ENCODE data around the gene RGPD8. TPM values are rescaled to one million over a fixed set of nuclear protein-coding genes. Genes with fewer than 3 reads are reported as not detected.
"Not testable (repeated sequence)": the region's sequence is repeated elsewhere in the genome, so short reads cannot be mapped to it uniquely, and the experiment has no call there.

The RGPD8 gene
- polyA plus RNA-seq, 1 of the 3 experiments (the other 2 are of a cell fraction): 0.76 TPM

DNA sequence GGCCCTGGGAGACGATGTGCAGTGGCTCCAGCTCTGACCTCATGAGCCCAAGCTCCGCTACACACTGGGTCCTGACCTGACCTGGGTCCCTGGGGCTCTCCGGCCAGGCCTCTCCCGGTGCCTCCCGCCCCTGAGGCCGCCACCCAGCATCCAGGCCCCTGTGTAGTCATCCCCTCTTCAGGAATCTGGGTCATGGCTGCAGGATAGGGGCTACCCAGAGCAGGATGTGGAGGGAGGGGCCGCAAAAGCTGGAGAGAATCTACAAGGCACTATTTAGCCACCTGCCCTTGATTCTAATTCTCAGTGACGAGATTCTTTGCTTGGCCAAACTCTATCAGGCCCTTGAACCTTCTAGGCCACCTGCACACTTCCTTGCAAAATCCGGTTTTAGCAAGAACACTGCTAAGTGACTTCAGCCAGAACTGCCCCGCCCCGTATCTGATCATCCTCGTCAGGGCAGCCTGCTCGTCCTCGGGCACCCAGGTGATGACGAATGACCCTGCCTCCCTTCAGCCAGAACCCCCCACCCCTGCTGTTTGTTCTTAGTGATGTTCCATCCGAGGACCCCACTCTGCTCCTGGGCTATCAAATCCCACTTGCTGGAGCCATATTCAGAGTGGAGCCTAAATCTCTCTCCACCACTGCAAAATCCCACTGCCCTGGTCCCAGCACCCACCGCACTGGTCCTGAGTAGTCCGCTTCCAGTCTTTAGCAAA is 2.4 kb upstream of the RGPD8 start:
- H3K79me2 ChIP-seq (ENCODE audit: insufficient read depth); H3K27ac ChIP-seq (ENCODE audit: low read depth in 2 of 2, low read length in 1 of 2); H2AFZ ChIP-seq (ENCODE audit: low read depth); H3K27me3 ChIP-seq (ENCODE audit: insufficient read depth); CTCF ChIA-PET; H3K4me1 ChIP-seq (ENCODE audit: control insufficient read depth in 1 of 2, insufficient read depth in 2 of 2, low read depth in 1 of 2, low read length in 1 of 2); H3K9ac ChIP-seq; H3K9me3 ChIP-seq; H3F3A ChIP-seq (replicated peaks; ENCODE audit: insufficient read depth); H3K4me3 ChIP-seq (ENCODE audit: low read depth in 2 of 2, low read length in 1 of 2); POLR2A ChIA-PET; H3K36me3 ChIP-seq (replicated peaks in 1 of 2; ENCODE audit: control insufficient read depth in 1 of 2, insufficient read depth in 2 of 2, low read length in 1 of 2); H3K4me2 ChIP-seq; H4K20me1 ChIP-seq (ENCODE audit: insufficient read depth); H3K9me2 ChIP-seq; DNase-seq: not testable (repeated sequence)
- 86% methylated on average over 12 of the region's 18 CpGs for WGBS (ENCODE audit: low lambda C conversion rate)

DNA sequence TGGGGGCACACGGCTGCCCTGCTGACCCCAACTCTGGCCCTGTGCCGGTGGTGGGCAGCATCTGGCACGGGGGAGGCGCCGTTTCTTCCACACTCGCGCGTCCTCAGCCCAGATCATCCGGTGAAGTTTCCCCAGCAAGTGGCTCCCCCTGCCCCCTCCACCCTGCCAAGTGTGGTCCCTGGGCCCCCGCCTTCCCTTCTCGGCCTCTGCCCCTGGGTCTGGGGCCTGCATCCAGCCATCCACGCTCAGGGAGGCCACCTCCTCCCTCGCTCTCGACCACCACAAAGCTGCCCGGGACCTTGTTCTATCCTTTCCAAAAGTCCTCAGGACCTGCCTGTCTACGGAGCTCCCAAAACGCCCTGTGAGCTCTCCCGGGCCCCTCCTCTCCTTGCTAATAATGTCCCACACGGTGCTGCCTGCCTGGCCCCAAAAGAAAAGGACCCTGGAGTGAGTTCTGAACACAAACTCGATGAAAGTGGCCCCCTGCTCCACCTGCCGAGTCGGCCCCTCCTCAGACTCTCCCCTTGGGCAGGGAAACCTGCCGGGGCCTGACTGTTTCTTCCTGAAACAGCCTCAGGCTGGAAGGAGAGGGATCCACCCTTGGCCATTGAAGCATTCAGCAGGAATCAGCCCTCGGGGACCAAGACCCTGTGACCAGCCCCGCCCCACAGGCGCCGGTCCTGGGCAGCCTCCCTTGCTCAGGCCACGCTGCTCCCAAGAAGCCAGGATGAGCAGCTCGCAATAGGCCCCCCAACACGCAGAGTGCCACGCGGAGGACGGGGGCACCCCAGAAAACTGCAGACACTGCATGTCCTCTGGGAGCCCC is 1.7 kb upstream of the RGPD8 start:
- H3K4me2 ChIP-seq; H3K27me3 ChIP-seq (ENCODE audit: insufficient read depth); POLR2A ChIA-PET; H3K4me1 ChIP-seq (ENCODE audit: control insufficient read depth in 1 of 2, insufficient read depth in 2 of 2, low read depth in 1 of 2, low read length in 1 of 2); H3K4me3 ChIP-seq (ENCODE audit: low read depth in 2 of 2, low read length in 1 of 2); DNase-seq; H2AFZ ChIP-seq (ENCODE audit: low read depth); H3K27ac ChIP-seq (ENCODE audit: low read depth in 2 of 2, low read length in 1 of 2); H3K9ac ChIP-seq; H3K9me3 ChIP-seq; CTCF ChIA-PET; H3K79me2 ChIP-seq (ENCODE audit: insufficient read depth); H4K20me1 ChIP-seq (ENCODE audit: insufficient read depth); H3K9me2 ChIP-seq; H3F3A ChIP-seq (replicated peaks; ENCODE audit: insufficient read depth); H3K36me3 ChIP-seq (replicated peaks in 1 of 2; ENCODE audit: control insufficient read depth in 1 of 2, insufficient read depth in 2 of 2, low read length in 1 of 2): not testable (repeated sequence)
- WGBS (ENCODE audit: low lambda C conversion rate): 87% methylated on average over 25 of the region's 33 CpGs

DNA sequence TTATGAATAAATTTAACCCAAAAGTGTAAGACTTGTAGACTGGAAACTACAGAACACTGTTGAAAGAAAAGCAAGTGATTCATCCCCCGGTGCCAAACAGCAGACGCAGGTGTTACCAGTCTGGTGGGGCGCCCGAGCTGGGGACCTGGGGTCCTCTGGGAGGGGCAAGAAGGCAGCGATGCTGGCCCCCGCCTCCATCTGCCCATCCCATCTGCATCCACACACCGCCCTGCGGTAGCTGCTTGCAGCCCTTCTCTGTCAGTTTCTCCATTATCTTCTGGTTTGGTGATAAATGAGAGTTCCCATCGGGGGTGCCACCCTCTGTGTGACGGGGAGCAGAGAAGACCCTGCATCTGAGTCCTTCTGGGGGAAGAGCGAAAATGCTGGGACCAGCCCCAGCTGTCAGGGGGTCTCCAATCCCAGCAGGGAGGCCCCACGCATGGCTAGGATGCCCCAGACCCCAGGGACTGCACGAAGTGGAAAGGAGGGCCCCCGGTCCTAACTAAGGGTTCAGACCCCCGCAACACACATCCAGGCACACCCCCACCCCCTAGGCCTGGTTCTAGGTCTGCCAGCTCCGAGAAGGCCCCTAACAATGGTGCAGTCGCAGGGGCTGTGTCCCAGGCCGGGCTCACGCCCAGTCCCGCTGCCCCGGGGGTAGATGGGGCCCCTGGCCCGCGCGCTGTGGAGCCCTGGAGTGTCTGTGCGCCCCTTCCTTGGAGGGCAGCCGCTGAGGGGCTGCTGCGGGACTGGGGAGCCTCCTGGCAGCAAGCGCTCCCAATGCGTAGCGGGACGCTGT is 686 bp upstream of the RGPD8 start:
- no peaks in the 10 kb centered on the region for H3K27me3 ChIP-seq (ENCODE audit: insufficient read depth)
- CTCF ChIA-PET: no interaction called here

DNA sequence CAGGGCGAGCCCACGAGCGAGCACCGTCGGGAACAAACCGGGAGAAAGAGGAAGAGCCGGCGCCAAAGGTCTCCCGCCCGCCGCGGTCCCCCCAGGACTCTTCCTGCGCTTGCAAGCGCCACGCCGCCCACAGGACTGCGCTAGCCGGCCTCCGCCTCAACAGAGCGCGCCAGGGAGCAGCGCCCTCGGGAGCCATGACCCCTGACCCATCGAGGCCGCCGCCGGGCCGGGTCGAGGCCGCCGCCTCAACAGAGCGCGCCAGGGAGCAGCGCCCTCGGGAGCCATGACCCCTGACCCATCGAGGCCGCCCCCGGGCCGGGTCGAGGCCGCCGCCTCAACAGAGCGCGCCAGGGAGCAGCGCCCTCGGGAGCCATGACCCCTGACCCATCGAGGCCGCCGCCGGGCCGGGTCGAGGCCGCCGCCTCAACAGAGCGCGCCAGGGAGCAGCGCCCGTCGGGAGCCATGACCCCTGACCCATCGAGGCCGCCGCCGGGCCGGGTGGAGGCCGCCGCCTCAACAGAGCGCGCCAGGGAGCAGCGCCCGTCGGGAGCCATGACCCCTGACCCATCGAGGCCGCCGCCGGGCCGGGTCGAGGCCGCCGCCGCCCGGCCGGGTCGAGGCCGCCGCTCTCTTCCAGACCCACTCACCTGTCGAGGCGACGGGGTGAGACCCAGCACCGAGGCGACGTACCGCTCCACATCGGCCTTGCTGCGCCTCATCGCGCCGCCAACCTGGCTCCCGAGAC is 538 bp downstream of the RGPD8 start:
- WGBS (ENCODE audit: low lambda C conversion rate): 100% methylated on average over 2 of the region's 98 CpGs
- H3K4me1 ChIP-seq (ENCODE audit: control insufficient read depth in 1 of 2, insufficient read depth in 2 of 2, low read depth in 1 of 2, low read length in 1 of 2); CTCF ChIA-PET; H3K79me2 ChIP-seq (ENCODE audit: insufficient read depth); H3K4me3 ChIP-seq (ENCODE audit: low read depth in 2 of 2, low read length in 1 of 2); H3K36me3 ChIP-seq (replicated peaks in 1 of 2; ENCODE audit: control insufficient read depth in 1 of 2, insufficient read depth in 2 of 2, low read length in 1 of 2); H3K4me2 ChIP-seq; H3K27me3 ChIP-seq (ENCODE audit: insufficient read depth); DNase-seq; POLR2A ChIA-PET; H4K20me1 ChIP-seq (ENCODE audit: insufficient read depth); H3K9me2 ChIP-seq; H2AFZ ChIP-seq (ENCODE audit: low read depth); H3F3A ChIP-seq (replicated peaks; ENCODE audit: insufficient read depth); H3K27ac ChIP-seq (ENCODE audit: low read depth in 2 of 2, low read length in 1 of 2); H3K9ac ChIP-seq; H3K9me3 ChIP-seq: not testable (repeated sequence)

More for the DNA sequence above, 686 bp upstream of the RGPD8 start:
- no peak overlapping the region for H3K4me2 ChIP-seq
- H3K79me2 ChIP-seq (ENCODE audit: insufficient read depth): no peaks in the 10 kb centered on the region
- H2AFZ ChIP-seq (ENCODE audit: low read depth): no peak overlapping the region
- no peaks in the 10 kb centered on the region for H3K9me3 ChIP-seq
- H4K20me1 ChIP-seq (ENCODE audit: insufficient read depth): no peaks in the 10 kb centered on the region
- H3K9me2 ChIP-seq: no peaks in the 10 kb centered on the region
- H3K4me3 ChIP-seq (ENCODE audit: low read depth in 2 of 2, low read length in 1 of 2): no peak overlapping the region
- TF ChIP-seq RFX5 (IDR thresholded peaks at IDR 0.05; ENCODE audit: low read length) (no peak), YY1 (IDR thresholded peaks at IDR 0.05; ENCODE audit: low read depth) (no peak), RAD21 (IDR thresholded peaks at IDR 0.05; ENCODE audit: low read length) (no peak), TAF1 (IDR thresholded peaks at IDR 0.05; ENCODE audit: borderline replicate concordance, low read depth, low read length) (no peak)
- no peak overlapping the region for H3K27ac ChIP-seq (ENCODE audit: low read depth in 2 of 2, low read length in 1 of 2)
- no peaks in the 10 kb centered on the region for H3K4me1 ChIP-seq (ENCODE audit: control insufficient read depth in 1 of 2, insufficient read depth in 2 of 2, low read depth in 1 of 2, low read length in 1 of 2)
- no peak overlapping the region for H3K9ac ChIP-seq
- no peaks in the 10 kb centered on the region for H3K36me3 ChIP-seq (replicated peaks in 1 of 2; ENCODE audit: control insufficient read depth in 1 of 2, insufficient read depth in 2 of 2, low read length in 1 of 2)
- WGBS (ENCODE audit: low lambda C conversion rate): 77% methylated on average over 15 of the region's 31 CpGs
- DNase-seq: no peak
- POLR2A ChIA-PET: no interaction called here
- H3F3A ChIP-seq (replicated peaks; ENCODE audit: insufficient read depth): no peaks in the 10 kb centered on the region

DNA sequence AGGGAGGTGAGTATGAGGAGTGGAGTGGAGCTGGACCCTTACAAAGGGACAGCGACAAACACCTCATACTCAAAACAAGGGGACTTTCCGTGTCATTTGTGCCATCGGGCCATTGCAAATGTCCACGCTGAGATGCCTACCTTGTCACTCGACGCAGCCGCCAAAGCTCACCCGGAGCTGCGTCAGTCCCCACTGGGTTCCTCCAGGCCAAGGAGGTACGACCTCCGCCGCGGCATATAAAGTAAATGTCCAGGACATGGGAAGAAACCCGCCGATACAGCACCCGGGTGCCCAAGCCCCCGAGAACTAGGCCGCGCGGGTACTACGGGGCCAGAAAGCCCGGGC is 1.1 kb downstream of the RGPD8 start:
- CTCF ChIA-PET; H3F3A ChIP-seq (replicated peaks; ENCODE audit: insufficient read depth); H3K27ac ChIP-seq (ENCODE audit: low read depth in 2 of 2, low read length in 1 of 2); H3K9me3 ChIP-seq; H3K4me3 ChIP-seq (ENCODE audit: low read depth in 2 of 2, low read length in 1 of 2); H2AFZ ChIP-seq (ENCODE audit: low read depth); H3K27me3 ChIP-seq (ENCODE audit: insufficient read depth); H3K9ac ChIP-seq; H3K4me1 ChIP-seq (ENCODE audit: control insufficient read depth in 1 of 2, insufficient read depth in 2 of 2, low read depth in 1 of 2, low read length in 1 of 2); H3K9me2 ChIP-seq; H3K79me2 ChIP-seq (ENCODE audit: insufficient read depth); POLR2A ChIA-PET; DNase-seq; H3K36me3 ChIP-seq (replicated peaks in 1 of 2; ENCODE audit: control insufficient read depth in 1 of 2, insufficient read depth in 2 of 2, low read length in 1 of 2); H3K4me2 ChIP-seq; H4K20me1 ChIP-seq (ENCODE audit: insufficient read depth): not testable (repeated sequence)
- 94% methylated on average over 3 of the region's 22 CpGs for WGBS (ENCODE audit: low lambda C conversion rate)
